ENCODE measurements around the gene ANO6.
A peak's percentile ranks its signal among the peaks of the same experiment; 100 is the strongest.

ANO6 gene

DNA sequence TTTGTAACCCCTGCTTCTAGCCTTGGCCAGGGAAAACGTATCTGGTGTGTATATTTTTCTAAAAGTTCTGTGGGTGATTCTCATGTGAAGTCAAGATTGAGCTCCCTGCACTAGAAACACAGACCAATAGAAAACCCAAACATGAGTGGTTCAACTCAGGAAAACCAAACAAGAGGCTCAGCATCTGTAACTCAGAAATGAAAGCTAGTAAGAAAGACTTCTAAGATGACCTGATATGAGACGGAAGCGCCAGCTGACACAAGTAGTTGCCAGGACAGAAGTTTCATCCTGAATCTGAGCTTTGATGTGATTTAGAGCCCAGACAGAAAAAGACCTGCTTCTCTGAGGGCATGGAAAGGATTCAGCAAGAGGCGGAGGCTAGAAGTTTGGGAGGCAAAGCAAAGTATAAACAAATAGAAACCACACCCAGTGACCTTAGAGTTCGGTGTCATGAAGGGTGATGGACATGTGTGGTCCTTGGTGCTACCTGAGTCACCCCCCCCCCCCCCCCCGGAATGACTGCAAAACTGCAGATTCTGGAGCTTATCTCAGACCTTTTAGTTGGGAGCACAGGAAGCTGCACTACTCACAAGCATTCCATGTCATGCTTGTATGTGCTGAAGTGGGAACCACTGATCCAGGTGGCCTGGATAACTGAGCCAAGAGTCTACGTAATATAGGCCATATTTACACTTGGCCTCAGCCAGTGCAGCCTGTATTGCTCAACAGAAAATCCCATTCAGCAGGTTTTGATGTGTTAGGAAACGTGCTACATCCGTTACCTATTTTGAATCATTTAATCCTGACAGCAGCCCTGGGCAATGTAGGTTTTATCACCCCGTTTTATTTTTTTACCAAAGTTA, 191.3 kb downstream of the ANO6 start:
- no peak for DNase-seq (ENCODE audit: extremely low read depth, low read depth)
- H3K4me3 ChIP-seq (replicated peaks; ENCODE audit: low read depth, low read length), result no peak overlapping the region
- TF ChIP-seq, protein P1, sequence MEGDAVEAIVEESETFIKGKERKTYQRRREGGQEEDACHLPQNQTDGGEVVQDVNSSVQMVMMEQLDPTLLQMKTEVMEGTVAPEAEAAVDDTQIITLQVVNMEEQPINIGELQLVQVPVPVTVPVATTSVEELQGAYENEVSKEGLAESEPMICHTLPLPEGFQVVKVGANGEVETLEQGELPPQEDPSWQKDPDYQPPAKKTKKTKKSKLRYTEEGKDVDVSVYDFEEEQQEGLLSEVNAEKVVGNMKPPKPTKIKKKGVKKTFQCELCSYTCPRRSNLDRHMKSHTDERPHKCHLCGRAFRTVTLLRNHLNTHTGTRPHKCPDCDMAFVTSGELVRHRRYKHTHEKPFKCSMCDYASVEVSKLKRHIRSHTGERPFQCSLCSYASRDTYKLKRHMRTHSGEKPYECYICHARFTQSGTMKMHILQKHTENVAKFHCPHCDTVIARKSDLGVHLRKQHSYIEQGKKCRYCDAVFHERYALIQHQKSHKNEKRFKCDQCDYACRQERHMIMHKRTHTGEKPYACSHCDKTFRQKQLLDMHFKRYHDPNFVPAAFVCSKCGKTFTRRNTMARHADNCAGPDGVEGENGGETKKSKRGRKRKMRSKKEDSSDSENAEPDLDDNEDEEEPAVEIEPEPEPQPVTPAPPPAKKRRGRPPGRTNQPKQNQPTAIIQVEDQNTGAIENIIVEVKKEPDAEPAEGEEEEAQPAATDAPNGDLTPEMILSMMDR (IDR thresholded peaks at IDR 0.05; ENCODE audit: low read depth, low read length, missing control alignments), result no peak

GRCh38 chr12:45407981-45408728, 192.3 kb downstream of the ANO6 start:
- H3K4me3 ChIP-seq (replicated peaks; ENCODE audit: low read depth, low read length), result no peak overlapping the region
- TF ChIP-seq, protein P1 (IDR thresholded peaks at IDR 0.05; ENCODE audit: low read depth, low read length, missing control alignments), result no peak
- no peak for DNase-seq (ENCODE audit: extremely low read depth, low read depth)

DNA sequence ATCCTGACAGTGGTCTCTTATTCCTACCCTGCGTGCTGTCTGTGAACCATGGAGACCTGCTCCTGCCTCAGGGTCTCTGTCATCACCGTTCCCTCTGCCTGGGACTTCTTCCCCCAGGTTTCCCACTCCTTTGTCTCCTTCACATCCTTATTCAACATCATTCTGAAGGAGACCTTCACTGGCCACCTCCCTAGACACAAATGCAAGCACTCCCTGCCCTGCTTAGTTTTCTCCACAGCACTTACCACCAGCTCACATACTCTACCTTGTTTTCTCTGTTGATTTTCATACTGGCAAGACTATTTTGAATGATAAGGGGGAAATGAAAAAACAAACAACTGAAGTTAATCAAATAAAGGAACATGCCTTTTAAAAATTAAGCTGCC, 192.8 kb downstream of the ANO6 start:
- TF ChIP-seq, protein P1 (IDR thresholded peaks at IDR 0.05; ENCODE audit: low read depth, low read length, missing control alignments), result no peak
- no peak for DNase-seq (ENCODE audit: extremely low read depth, low read depth)
- H3K4me3 ChIP-seq (replicated peaks; ENCODE audit: low read depth, low read length), result no peak overlapping the region

DNA sequence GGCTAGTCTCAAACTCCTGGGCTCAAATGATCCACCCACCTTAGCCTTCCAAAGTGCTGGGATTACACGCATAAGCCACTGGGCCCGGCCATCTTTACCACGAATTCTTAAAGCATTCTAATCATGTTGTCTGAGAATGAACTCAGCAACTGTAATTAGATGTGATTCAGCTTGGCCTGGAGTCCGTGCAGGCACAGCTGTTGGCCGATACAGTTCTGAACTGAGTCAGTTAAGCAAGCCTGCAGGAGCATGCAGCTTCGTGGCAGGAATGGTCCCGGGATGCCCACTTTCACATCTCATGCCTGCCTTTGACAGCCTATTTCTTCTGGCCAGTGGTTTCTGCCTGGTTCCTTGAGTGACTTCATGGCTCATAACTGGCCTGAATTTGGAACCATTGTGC, 194.1 kb downstream of the ANO6 start:
- no peak overlapping the region for H3K4me3 ChIP-seq (replicated peaks; ENCODE audit: low read depth, low read length)
- no peak for DNase-seq (ENCODE audit: extremely low read depth, low read depth)
- TF ChIP-seq, protein P1 (IDR thresholded peaks at IDR 0.05; ENCODE audit: low read depth, low read length, missing control alignments), result no peak

- H3K4me3 ChIP-seq (replicated peaks; ENCODE audit: low read depth, low read length), result no peak overlapping the region
- TF ChIP-seq, protein P1 (IDR thresholded peaks at IDR 0.05; ENCODE audit: low read depth, low read length, missing control alignments), result no peak
- no peak for DNase-seq (ENCODE audit: extremely low read depth, low read depth)
Measured at GRCh38 chr12:45411626-45412025, 195.7 kb downstream of the ANO6 start.

GRCh38 chr12:45415393-45415817, 199.5 kb downstream of the ANO6 start:
- TF ChIP-seq, protein P1 (IDR thresholded peaks at IDR 0.05; ENCODE audit: low read depth, low read length, missing control alignments), result no peak
- no peak overlapping the region for H3K4me3 ChIP-seq (replicated peaks; ENCODE audit: low read depth, low read length)
- peak; percentile 98 for DNase-seq (ENCODE audit: extremely low read depth, low read depth)
